ENCODE results near the gene ARHGEF28.

DNA sequence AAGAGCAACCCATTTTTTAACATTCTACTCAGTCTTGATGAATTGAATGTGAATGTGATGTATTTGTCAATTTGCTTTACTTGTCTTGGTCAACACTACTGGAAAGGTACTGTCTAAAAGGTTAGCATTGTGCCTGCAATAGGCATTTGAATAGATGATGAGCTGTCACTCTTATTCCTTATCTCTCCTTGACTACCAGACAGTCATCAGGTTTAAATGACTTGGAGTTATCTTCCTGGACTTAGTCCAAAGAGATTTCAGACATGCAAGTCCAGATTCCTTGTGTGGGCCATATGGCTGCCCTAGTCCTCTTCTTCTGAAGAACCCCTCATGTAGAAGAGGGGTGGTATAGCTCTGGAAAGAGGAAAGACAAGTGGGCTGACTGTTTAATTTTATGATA is 4.8 kb downstream of the ARHGEF28 start:
- TF ChIP-seq TOX (CRISPR knock-in tag; IDR thresholded peaks at IDR 0.05; ENCODE audit: borderline replicate concordance), result no peak
- TF ChIP-seq PPARA (CRISPR knock-in tag; IDR thresholded peaks at IDR 0.05; ENCODE audit: borderline replicate concordance), result no peak
- TF ChIP-seq ESRRG (CRISPR knock-in tag; IDR thresholded peaks at IDR 0.05), result no peak
- no peak for TF ChIP-seq ZC3H10 (CRISPR knock-in tag; IDR thresholded peaks at IDR 0.05)
